Measurements from ENCODE around the gene HOXD3. TPM values are rescaled to one million over a fixed set of nuclear protein-coding genes. Genes with fewer than 3 reads are reported as not detected.

Gene HOXD3
- total and polyA plus RNA-seq, 4 donors = 0.07 to 2.5 (median 0.64) TPM

- Histone ChIP-seq H3K9me3 (ENCODE audit: control insufficient read depth in 4 of 4, insufficient read depth in 3 of 4, low read length in 3 of 4) (peaks cover 0 to 24% (median 0%) of the 10 kb centered on the region in 4 donors), H3K36me3 (ENCODE audit: control insufficient read depth in 4 of 4, insufficient read depth in 4 of 4, low read length in 4 of 4) (no peaks in the 10 kb centered on the region), H3K4me1 (ENCODE audit: control insufficient read depth in 5 of 5, insufficient read depth in 5 of 5, low read length in 5 of 5) (peaks cover 0 to 29% (median 0%) of the 10 kb centered on the region in 5 donors), H3K4me3 (no peak overlapping the region), H3K27ac (ENCODE audit: low read depth in 1 of 2, low read length in 1 of 2) (no peak overlapping the region), H3K27me3 (ENCODE audit: control insufficient read depth in 3 of 3, insufficient read depth in 3 of 3, low read length in 2 of 3) (peaks cover 18 to 95% (median 94%) of the 10 kb centered on the region in 3 donors), H3K9ac (ENCODE audit: insufficient read depth in 1 of 2, low read length in 2 of 2) (no peak overlapping the region)
- WGBS, 2 donors = 5 to 10% methylated on average over 29 of the region's 29 CpGs
- peak in 2 of 3 donors; percentile 8 to 21 for DNase-seq
- no peak for TF ChIP-seq CTCF (IDR thresholded peaks at IDR 0.05; ENCODE audit: control extremely low read depth, extremely low read depth)
- no peak for ATAC-seq (ENCODE audit: insufficient read depth, low FRiP score)
Measured at GRCh38 chr2:176162911-176163671, 6.0 kb downstream of the HOXD3 start.

GRCh38 chr2:176163672-176164056 lies 6.6 kb downstream of the HOXD3 start:
- no peaks in the 10 kb centered on the region for H3K36me3 ChIP-seq (ENCODE audit: control insufficient read depth in 4 of 4, insufficient read depth in 4 of 4, low read length in 4 of 4)
- peaks cover 0 to 24% (median 0%) of the 10 kb centered on the region in 4 donors for H3K9me3 ChIP-seq (ENCODE audit: control insufficient read depth in 4 of 4, insufficient read depth in 3 of 4, low read length in 3 of 4)
- 7 to 15% methylated on average over 12 of the region's 12 CpGs for WGBS, 2 donors
- no peak overlapping the region for H3K4me3 ChIP-seq
- no peak overlapping the region for H3K9ac ChIP-seq (ENCODE audit: insufficient read depth in 1 of 2, low read length in 2 of 2)
- H3K27ac ChIP-seq (ENCODE audit: low read depth in 1 of 2, low read length in 1 of 2) = no peak overlapping the region
- H3K27me3 ChIP-seq (ENCODE audit: control insufficient read depth in 3 of 3, insufficient read depth in 3 of 3, low read length in 2 of 3) = peaks cover 18 to 95% (median 94%) of the 10 kb centered on the region in 3 donors
- H3K4me1 ChIP-seq (ENCODE audit: control insufficient read depth in 5 of 5, insufficient read depth in 5 of 5, low read length in 5 of 5) = peaks cover 0 to 29% (median 0%) of the 10 kb centered on the region in 5 donors
- no peak for DNase-seq
- no peak for TF ChIP-seq CTCF (IDR thresholded peaks at IDR 0.05; ENCODE audit: control extremely low read depth, extremely low read depth)
- no peak for ATAC-seq (ENCODE audit: insufficient read depth, low FRiP score)

- Histone ChIP-seq H3K4me3 (no peak overlapping the region), H3K9me3 (ENCODE audit: control insufficient read depth in 4 of 4, insufficient read depth in 3 of 4, low read length in 3 of 4) (peaks cover 0 to 23% (median 0%) of the 10 kb centered on the region in 4 donors), H3K9ac (ENCODE audit: insufficient read depth in 1 of 2, low read length in 2 of 2) (no peak overlapping the region), H3K27ac (ENCODE audit: low read depth in 1 of 2, low read length in 1 of 2) (no peak overlapping the region), H3K4me1 (ENCODE audit: control insufficient read depth in 5 of 5, insufficient read depth in 5 of 5, low read length in 5 of 5) (peaks cover 0 to 29% (median 0%) of the 10 kb centered on the region in 5 donors), H3K27me3 (ENCODE audit: control insufficient read depth in 3 of 3, insufficient read depth in 3 of 3, low read length in 2 of 3) (peaks cover 22 to 97% (median 91%) of the 10 kb centered on the region in 3 donors), H3K36me3 (ENCODE audit: control insufficient read depth in 4 of 4, insufficient read depth in 4 of 4, low read length in 4 of 4) (no peaks in the 10 kb centered on the region)
- ATAC-seq (ENCODE audit: insufficient read depth, low FRiP score) (no peak), DNase-seq (no peak)
- TF ChIP-seq CTCF (IDR thresholded peaks at IDR 0.05; ENCODE audit: control extremely low read depth, extremely low read depth) = no peak
- WGBS, 2 donors = 11 to 19% methylated on average over 13 of the region's 13 CpGs
Measured at GRCh38 chr2:176164201-176164600, 7.1 kb downstream of the HOXD3 start.

Data from lung (tissue), 12 donors.